Dedifferentiated amniotic fluid mesenchymal stem cell (primary cell): ENCODE results near the gene VAV1.
"Not testable (repeated sequence)": the region's sequence is repeated elsewhere in the genome, so short reads cannot be mapped to it uniquely, and the experiment has no call there.

Source experiments
- DNase-seq: peaks from one replicate; pipeline ENCODE4 v3.0.0-alpha.2; 2016; ENCODE audit errors: extremely low spot score

VAV1 gene

DNA sequence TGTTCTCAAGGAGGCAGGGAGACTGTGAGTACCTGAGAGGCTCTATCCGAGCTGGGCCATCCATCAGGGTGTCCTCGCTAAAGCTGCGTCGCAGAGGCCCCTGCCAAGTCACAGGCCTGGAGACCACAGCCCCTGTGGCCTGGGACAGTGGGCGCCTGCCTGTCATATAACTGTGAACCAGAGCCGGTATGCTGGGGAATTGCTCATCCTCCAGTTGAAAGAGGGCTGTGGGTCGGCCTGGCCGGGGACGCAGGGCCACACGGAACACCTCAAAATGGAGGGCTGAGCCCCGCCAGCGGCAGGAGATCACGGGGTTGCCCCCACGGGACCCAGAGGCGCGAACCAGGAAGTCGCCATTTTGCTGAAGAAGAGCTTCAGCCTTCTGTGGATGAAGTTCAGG, 11.9 kb upstream of the VAV1 start:
- no peak for DNase-seq

DNA sequence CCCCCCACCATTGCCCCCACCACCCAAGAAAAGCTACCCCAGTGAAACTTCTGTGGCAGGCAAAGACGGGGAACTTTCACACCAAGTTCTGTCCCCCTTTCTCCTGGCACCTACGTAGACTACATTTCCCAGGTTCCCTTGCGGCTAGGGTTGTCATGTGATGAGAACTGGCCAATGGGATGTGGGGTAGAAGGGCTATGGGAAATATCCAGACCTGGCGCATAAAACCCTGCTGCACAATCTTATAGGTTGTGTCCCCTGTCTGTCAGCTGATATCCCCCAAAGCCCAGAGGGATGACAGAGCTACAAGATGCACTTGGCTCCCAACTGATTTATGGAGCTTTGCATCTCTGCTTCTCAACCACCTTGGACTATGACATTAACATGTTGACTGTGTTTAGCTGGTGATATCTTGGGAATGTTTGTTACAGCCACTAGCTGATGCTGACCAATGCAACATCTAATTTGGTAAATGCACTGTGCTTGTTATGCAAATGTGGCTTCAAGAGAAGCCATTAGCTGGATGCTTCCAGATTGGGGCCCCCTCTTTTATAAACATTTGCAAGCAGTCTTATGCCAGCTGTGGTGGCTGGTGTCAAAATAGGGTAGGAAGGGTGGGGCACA, 11.3 kb upstream of the VAV1 start:
- DNase-seq = no peak

DNA sequence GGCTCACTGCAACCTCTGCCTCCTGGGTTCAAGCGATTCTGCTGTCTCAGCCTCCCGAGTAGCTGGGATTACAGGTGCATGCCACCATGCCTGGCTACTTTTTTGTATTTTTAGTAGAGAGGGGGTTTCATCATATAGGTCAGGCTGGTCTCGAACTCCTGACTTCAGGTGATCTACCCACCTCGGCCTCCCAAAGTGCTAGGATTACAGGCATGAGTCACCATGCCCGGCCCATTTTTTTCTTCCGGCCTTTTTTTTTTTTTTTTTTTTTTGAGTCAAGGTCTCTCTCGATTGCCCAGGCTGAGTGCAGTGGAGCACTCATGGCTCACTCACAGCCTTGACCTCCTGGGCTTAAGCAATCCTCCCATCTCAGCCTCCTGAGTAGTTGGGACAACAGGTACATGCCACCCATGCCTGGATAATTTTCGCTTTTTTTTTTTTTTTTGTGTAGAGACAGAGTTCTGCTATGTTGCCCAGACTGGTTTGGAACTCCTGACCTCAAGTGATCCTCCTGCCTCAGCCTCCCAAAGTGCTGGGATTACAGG, 10.2 kb upstream of the VAV1 start:
- DNase-seq = not testable (repeated sequence)

DNA sequence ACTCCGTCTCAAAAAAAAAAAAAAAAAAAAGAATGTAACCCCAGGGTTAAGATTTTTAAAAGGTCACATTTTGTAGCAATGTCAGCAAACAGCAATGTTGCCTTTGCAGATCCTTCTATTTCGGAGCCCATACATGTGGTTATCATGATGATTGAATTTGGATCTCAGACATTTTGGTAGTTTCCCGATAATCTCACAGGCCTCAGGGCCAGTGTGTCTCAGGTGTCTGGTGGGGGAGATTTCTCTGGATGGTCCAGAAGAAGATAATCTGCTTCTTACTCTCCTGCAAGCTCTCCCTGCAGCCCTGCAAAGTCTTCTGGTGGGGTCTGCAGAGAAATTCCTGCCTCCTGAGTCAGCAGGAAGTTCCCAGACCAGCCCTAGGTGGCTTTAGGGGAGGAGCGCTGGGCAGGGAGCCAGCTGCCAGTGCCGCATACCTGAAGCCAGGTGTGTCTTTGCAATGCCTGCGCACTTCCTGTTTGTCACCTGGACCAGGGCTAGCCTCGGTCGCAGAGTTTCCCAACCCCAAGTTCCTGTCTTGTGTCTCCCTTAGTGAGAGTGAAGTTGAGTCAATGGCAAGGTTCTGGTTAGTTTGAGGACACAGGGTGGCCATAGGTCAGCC, 6.7 kb upstream of the VAV1 start:
- DNase-seq = no peak

DNA sequence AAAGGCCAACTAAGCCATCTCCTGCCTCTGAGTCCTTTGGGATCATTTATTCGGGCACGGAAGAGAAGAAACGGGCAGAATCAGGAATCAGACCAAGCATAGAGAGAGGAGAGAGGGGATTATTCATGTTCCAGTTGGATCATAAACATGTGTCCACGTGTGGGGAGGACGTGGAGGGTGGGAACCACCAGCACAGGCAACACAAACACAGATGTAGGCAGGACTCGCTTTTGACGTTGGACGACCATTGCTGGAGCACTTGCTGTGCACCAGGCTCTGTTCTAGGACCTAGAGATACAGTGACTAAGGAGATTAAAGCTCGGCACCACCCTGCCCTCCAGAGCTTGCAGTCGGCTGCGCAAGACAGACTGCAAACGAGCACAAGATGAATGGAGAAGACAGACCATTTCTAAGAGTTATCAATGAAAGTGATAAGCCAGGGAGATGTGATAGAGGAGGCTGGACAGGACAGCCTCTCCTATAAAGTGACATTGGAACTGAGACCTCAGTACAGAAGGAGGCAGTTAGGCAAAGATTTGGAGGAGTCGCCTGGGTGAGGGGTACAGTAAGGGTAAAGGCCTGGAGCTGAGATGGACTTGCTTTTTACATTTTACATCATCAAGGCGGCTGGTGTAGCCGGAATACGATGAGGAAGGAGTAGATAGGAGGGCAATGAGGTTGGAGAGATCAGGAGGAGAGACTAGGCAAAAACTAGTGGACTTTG, 6.0 kb upstream of the VAV1 start:
- no peak for DNase-seq

DNA sequence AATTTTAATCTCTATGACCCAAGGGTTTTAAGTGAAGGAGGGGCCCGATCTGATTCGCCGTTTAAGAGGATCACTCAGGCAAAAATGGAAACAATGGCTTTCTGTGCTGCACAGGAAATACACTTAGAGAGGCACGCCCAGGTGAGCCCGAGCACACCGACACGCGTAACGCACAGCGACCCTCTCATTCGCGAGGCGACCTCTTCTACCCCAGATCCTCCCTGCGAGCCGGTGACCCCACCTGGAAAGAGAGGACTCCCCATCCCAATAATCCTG, 5.5 kb upstream of the VAV1 start:
- no peak for DNase-seq

DNA sequence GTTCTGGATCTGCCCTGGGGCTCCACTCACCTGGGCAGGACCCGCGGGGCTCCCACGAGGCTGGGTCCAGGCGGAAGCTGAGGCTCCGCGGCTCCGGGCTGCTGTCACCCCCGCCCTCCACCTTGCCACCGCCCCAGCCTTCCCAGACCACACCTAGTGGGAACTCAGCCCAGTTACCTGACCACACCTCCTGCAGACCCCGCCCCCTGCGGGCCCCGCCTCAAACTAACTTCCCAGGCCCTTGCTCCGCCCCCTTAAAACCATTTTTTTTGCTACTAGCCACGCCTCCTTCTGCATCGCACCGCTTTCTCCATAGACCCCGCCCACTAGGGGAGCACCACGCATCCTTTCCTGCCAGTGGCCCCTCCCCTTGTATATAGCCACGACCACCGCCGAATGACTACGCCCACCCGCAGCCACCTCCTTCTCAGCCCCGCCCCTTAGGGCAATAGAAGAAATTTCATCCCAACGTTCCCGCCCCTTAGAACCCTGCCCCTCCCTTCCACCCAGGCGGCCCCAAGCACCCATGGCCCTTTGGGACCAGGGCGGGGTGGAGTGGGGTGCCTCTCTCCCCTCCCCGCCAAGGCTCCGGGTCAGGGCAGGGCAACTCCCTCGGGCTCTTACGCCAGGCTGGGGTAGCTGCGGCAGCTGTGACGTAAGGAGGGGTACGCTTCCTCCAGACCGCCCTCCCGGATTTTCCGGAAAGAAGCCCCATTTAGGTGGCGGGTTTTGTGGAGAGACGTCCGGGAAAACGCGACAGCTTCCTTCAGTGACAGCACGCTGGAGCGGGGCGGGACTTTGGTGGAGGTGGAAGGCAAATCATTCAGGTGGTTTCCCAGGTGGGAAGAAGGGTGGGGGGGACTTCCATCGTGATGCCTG, 4.9 kb upstream of the VAV1 start, which contains the start of gene SH2D3A:
TSS of gene SH2D3A (minus strand) at position 79 of the 879 bp plus-strand sequence. CDS start 3,687 bp downstream, outside the sequence.
- no peak for DNase-seq

DNA sequence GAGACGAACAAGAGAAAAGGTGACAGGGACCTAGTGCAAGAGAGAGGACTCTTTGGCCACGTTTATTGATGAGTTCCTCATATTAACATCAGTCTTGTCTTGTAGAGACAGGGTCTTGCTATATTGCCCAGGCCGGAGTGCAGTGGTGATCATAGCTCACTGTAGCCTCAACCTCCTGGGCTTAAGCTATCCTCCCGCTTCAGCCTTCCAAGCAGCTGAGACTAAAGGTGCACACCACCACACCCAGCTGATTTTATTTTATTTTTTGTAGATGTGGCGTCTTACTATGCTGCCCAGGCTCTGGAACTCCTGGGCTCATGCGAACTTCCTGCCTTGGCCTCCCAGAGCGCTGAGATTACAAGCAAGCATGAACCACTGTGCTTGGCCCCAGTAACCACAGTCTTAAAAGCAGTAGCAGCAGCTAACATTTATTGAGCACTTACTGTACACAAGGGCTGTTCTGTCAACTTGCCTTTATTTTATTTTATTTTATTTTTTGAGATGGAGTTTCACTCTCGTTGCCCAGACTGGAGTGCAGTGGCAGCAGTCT, 4.2 kb upstream of the VAV1 start:
- no peak for DNase-seq

DNA sequence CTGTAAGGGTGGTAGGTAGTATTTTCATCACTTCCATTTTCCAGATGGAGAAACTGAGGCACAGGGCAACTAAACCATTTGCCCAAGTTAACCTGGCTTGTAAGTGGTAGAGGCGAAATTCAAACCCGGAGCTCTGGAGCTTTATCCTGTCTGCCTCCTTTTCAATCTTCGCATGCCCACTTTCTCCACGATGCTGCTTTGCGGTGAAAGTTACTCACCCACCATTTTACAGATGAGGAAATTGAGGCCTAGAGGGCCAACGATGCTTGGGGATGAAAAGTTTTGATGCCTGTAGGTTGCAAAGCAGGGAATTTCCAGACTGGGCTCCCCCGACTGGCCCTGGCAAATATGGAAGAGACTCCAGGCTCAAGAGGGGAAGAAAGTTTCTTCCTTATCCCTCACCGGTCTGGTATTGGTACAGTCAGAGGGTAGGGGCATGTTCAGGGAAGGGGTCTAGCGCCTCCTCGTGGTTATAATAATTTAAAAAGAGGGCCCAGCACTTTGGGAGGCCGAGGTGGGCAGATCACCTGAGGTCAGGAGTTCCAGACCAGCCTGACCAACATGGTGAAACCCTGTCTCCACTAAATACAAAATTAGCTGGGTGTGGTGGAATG, 3.4 kb upstream of the VAV1 start:
- DNase-seq = no peak

DNA sequence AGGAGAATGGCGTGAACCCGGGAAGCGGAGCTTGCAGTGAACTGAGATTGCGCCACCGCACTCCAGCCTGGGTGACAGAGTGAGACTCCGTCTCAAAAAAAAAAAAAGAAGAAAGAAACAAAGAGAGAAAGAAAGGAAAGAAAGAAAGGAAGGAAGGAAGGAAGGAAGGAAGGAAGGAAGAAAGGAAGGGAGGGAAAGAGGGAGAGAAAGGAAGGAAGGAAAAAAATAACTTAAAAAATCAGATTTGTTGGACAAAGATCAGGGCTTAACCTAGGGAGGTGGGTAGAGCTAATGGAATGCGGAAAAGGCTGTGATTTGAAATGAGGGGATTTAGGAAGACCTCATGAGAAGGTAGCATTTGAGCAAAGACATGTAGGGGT, 870 bp upstream of the VAV1 start:
- DNase-seq = not testable (repeated sequence)

DNA sequence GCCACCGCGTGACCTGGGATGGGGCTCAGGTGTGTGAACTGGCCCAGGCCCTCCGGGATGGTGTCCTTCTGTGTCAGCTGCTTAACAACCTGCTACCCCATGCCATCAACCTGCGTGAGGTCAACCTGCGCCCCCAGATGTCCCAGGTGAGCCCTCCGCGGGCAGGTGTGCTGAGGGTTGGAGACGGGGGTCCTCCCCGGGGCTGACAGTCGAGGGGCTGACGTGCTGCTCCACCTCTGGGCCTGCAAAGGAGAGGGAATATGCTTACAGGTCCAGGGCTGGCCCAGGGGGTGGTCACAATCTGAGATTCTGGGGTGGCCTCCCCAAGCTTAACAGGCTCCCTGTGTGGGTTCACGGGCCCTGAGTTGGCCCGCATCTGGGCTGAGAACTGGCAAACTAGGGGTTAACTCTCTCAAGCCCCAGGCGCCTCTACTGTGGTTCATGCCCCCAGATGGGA, 386 bp downstream of the VAV1 start:
- no peak for DNase-seq

DNA sequence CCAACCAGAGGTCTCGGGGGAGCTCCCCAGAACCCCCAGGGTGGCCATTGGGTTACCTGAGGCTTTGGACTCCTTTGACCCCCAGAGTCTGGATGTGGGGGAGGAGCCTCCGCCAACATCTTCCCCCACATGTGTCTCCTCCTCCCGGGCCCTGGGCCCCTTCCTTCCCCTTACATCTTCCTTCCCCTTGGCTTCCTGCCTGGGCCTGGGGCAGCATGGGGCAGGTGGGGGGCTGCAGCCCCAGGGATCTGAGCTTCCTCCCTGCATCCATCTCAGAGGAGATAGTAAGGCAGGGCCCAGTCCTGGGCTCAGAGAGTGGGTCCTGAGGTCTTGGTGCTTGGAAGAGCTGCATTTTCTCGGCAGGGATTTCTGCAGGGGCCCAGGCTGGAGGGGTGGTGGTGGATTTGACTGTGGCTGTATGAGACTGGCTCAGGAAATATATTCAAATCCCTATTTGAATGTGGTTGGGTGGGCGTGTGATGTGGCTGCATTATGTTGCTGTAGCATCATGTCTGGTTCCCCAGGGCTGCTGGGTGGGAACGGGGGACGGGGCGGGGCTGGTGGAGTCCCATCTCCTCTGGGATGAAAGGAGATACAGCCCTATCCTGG, 919 bp downstream of the VAV1 start:
- no peak for DNase-seq

DNA sequence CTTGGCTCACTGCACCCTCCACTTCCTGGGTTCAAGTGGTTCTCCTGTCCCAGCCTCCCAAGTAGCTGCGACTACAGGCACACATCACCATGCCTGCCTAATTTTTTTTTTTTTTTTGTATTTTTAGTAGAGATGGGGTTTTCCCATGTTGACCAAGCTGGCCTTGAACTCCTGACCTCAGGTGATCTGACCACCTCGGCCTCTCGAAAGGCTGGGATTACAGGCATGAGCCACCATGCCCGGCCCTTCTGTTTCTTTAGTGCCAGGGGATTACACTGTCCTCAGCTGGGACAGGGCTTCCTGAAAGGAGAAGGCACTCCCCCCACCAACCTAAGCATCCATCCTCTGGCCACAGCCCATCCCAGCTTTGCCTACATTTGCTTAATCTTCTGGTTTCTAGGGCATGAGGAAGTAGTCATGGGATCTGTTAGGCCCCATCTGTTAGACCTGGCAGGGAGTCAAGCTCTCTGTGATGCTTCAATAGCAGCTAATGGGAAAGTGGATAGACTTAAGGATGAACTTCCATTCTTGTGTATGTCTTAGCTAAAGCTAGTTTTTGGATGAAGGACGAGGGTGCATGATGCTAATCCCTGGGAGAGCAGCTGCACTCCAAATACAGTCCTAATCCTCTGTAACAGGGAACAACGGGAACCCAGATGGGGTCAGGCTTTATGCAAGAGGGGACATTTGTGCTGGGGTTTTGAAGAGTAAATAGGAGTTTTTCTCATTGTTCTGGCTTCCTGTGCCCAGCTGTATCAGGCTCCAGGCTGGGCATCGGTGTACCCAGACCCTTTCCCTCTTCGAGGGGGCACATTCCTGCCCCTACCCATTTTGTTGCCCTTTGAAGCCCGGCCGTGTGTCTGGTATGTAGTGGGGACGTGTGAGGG, 2.6 kb downstream of the VAV1 start:
- DNase-seq = no peak

DNA sequence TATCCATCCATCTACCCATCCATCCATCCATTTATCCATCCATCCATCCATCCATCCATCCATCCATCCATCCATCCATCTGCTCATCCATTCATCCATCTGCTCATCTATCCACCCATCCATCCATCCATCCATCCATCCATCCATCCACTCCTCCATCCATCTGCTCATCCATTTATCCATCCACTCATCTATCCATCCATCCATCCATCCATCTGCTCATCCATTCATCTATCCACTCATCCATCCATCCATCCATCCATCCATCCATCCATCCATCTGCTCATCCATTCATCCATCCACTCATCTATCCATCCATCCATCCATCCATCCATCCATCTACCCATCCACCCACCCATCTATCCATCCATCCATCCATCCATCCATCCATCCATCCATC, 3.5 kb downstream of the VAV1 start:
- not testable (repeated sequence) for DNase-seq

DNA sequence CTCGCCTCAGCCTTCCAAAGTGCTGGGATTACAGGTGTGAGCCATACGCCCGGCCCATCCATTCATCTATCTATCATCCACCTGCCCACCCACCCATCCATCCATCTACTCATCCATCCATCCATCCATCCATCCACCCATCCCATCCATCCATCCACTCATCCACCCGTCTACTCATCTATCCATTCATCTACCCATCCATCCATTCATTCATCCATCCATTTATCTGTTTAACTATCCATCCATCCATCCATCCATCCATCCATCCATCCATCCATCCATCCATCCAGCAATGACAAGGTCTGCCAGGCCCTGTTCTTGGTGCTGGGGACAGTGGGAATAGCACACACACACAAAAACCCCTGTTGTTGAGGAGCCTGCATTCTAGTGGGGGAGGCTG, 4.5 kb downstream of the VAV1 start:
- no peak for DNase-seq

DNA sequence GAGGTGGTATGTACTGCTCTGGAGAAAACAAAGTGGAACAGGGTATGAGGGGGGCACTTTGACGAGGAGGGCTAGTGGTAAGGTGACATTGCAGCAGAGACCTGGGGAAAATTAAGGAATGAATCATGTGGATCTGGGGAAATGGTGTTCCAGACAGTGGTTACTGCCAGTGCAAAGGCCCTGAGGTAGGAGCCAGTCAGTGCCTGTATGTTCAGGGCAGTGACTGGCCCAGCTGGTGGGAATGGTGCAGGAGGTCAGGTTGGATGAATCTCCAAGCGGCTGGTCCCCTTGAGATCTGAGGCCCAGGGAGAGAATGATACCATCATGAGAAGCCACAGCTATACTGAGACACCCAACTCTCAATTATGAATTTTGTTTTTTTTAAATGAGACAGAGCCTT, 4.9 kb downstream of the VAV1 start:
- DNase-seq = no peak

DNA sequence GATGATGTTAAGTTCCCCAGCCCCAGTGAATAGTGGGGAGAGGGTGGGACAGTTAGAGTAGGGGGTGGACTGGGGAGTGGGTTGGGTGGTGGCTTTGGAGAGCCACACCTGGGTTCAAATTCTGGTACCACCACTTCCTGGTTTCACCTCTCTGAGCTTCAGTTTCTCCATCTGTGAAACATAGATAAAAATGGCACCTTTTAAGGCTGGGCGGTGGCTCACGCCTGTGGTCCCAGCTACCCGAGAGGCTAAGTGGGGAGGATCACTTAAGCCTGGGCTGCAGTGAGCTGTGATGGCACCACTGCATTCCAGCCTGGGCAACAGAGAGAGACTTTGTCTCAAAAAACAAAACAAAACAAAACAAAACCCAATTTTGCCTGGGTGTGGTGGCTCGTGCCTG, 5.9 kb downstream of the VAV1 start:
- no peak for DNase-seq

DNA sequence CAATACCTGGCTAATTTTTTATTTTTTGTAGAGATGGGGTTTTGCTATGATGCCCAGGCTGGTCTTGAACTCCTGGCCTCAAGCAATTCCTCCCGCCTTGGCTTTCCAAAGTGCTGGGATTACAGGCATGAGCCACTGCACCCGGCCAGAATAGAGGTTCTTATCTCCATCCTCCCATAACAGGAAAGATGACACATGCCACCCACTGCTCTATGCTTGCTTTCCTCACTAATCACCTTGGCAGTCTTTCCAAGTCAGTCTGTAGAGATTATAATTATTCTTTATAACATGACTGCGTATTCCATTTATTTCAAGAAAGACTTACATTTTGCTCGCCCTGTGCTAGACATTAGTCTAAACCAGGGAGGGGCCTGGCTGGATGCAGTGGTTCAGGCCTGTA, 6.7 kb downstream of the VAV1 start:
- no peak for DNase-seq

DNA sequence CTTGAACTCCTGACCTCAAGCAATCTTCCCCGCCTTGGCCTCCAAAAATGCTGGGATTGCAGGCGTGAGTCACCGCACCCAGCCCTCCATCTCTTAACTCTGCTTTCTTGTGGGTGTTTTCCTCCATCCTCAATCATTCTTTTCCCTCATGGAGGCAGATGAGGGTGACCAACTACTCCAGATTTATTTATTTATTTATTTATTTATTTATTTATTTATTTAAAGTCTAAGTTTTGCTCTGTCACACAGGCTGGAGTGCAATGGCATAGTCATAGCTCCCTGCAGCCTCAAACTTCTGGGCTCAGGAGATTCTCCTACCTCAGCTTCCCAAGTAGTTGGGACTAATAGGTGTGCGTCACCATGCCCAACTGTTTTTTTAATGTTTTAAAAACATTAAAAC, 14.9 kb downstream of the VAV1 start:
- no peak for DNase-seq

DNA sequence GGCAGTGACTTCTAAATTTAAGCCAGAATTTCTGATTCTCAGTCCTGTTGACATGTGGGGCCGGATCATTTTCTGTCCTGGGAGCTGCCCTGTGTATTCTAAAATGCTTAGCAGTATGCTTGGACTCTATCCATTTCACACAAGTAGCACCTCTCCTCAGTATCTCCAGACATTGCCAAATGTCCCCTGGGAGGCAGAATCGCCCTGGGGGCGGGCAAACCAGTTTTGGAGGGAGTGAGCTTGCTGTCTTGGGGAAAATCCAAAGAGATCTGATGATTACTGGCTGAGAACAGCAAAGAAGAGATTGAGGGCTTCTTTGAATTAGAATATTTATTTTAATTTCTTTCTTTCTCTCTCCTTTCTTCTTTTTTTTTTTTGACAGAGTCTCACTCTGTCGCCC, 16.4 kb downstream of the VAV1 start:
- no peak for DNase-seq
